ENCODE data around the gene ZNF789.

The ZNF789 gene

DNA sequence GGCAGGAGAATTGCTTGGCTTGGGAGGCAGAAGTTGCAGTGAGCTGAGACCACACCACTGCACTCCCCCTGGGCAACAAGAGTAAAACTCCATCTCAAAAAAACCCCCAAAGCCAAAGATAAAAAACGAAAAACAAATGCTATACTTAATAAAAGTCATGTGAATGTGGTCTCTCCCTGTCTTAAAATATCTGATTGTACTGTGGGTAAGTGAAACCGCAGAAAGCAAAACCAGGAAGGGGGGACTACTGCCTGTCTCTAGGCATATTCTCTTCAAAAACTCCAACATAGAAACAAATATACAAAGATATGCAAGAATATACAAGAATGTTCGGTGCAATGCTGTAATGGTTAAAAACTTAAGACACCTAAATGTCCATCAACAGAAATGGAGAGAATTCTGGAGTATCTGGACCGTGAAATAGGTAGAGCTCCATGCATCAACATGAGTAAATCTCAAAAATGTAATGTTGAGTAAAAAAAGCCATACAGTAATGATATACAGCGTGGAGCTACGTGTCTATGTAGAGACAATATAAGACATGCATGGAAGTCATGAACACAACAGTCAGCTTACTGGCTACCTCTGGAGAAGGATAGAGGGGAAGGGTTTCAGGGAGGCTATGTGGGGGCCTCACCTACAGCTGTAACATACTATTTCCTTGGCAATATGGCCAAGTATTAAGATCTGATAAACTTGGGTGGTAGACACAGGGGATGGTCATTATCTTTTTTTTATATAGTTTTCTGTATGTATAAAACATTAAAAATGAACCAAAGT is 25.3 kb downstream of the ZNF789 start:
- no peaks in the 10 kb centered on the region for H3K9me2 ChIP-seq (ENCODE audit: low read depth, low read length)
- H2AFZ ChIP-seq (ENCODE audit: low read length): no peak overlapping the region
- H4K20me1 ChIP-seq (ENCODE audit: insufficient read depth, low read length): peaks cover 3% of the 10 kb centered on the region; the same call in 1 of the 2 replicates
- H3K9me3 ChIP-seq (ENCODE audit: low read length): peaks cover 12% of the 10 kb centered on the region
- peak overlapping the region; percentile 94 for H3K4me2 ChIP-seq (ENCODE audit: low read length)
- H3K27me3 ChIP-seq (ENCODE audit: insufficient read depth, low read length): no peaks in the 10 kb centered on the region
- H3F3A ChIP-seq (ENCODE audit: insufficient read depth, low read length): no peaks in the 10 kb centered on the region
- no peak for TF ChIP-seq EZH2 (IDR thresholded peaks at IDR 0.05; ENCODE audit: borderline replicate concordance, low read length)
- TF ChIP-seq, protein P1, sequence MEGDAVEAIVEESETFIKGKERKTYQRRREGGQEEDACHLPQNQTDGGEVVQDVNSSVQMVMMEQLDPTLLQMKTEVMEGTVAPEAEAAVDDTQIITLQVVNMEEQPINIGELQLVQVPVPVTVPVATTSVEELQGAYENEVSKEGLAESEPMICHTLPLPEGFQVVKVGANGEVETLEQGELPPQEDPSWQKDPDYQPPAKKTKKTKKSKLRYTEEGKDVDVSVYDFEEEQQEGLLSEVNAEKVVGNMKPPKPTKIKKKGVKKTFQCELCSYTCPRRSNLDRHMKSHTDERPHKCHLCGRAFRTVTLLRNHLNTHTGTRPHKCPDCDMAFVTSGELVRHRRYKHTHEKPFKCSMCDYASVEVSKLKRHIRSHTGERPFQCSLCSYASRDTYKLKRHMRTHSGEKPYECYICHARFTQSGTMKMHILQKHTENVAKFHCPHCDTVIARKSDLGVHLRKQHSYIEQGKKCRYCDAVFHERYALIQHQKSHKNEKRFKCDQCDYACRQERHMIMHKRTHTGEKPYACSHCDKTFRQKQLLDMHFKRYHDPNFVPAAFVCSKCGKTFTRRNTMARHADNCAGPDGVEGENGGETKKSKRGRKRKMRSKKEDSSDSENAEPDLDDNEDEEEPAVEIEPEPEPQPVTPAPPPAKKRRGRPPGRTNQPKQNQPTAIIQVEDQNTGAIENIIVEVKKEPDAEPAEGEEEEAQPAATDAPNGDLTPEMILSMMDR (IDR thresholded peaks at IDR 0.05; ENCODE audit: low read length): no peak
- H3K9ac ChIP-seq (ENCODE audit: low read length): peak overlapping the region; percentile 78
- H3K36me3 ChIP-seq (ENCODE audit: insufficient read depth, low read length): peaks cover 56% of the 10 kb centered on the region
- H3K27ac ChIP-seq (ENCODE audit: low read depth, low read length, poor library complexity, severe bottlenecking): no peak overlapping the region
- H3K79me2 ChIP-seq (ENCODE audit: insufficient read depth, low read length): peaks cover 33% of the 10 kb centered on the region
- H3K4me3 ChIP-seq (ENCODE audit: low read depth, low read length, poor library complexity, severe bottlenecking): peak overlapping the region; percentile 77
- peaks cover 24% of the 10 kb centered on the region for H3K4me1 ChIP-seq (ENCODE audit: insufficient read depth, low read length, severe bottlenecking)

GRCh38 chr7:99498546-99498944 is 25.9 kb downstream of the ZNF789 start:
- H3F3A ChIP-seq (ENCODE audit: insufficient read depth, low read length): no peaks in the 10 kb centered on the region
- H3K9me3 ChIP-seq (ENCODE audit: low read length): peaks cover 10% of the 10 kb centered on the region
- H4K20me1 ChIP-seq (ENCODE audit: insufficient read depth, low read length): peaks cover 3% of the 10 kb centered on the region; the same call in 1 of the 2 replicates
- H3K4me3 ChIP-seq (ENCODE audit: low read depth, low read length, poor library complexity, severe bottlenecking): peak overlapping the region; percentile 77
- H3K4me2 ChIP-seq (ENCODE audit: low read length): peak overlapping the region; percentile 94
- peak overlapping the region; percentile 78 for H3K9ac ChIP-seq (ENCODE audit: low read length)
- peaks cover 33% of the 10 kb centered on the region for H3K79me2 ChIP-seq (ENCODE audit: insufficient read depth, low read length)
- no peaks in the 10 kb centered on the region for H3K9me2 ChIP-seq (ENCODE audit: low read depth, low read length)
- TF ChIP-seq, protein P1 (IDR thresholded peaks at IDR 0.05; ENCODE audit: low read length): no peak
- TF ChIP-seq EZH2 (IDR thresholded peaks at IDR 0.05; ENCODE audit: borderline replicate concordance, low read length): no peak
- H2AFZ ChIP-seq (ENCODE audit: low read length): no peak overlapping the region
- H3K36me3 ChIP-seq (ENCODE audit: insufficient read depth, low read length): peaks cover 50% of the 10 kb centered on the region
- peaks cover 24% of the 10 kb centered on the region for H3K4me1 ChIP-seq (ENCODE audit: insufficient read depth, low read length, severe bottlenecking)
- H3K27me3 ChIP-seq (ENCODE audit: insufficient read depth, low read length): no peaks in the 10 kb centered on the region
- H3K27ac ChIP-seq (ENCODE audit: low read depth, low read length, poor library complexity, severe bottlenecking): no peak overlapping the region

DNA sequence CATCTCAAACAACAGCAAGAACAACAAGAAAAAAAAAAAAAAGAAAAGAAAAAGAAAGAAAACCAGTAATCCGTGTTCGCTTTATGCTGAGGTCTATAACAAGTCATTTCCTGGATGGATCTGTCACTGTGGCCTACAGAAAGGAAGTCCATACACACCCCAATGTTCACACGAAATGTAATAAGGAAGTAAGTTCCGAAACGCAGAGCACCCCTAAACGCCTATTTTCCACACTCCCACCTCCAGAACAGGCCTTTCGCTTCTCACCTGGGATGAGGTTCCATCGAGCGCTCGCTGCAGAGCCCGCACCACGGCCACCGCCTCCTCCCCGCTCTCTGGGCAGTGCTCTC is 26.7 kb downstream of the ZNF789 start:
- no peak overlapping the region for H2AFZ ChIP-seq (ENCODE audit: low read length)
- TF ChIP-seq, protein P1 (IDR thresholded peaks at IDR 0.05; ENCODE audit: low read length): no peak
- no peak for TF ChIP-seq EZH2 (IDR thresholded peaks at IDR 0.05; ENCODE audit: borderline replicate concordance, low read length)
- peak overlapping the region; percentile 94 for H3K4me2 ChIP-seq (ENCODE audit: low read length)
- peak overlapping the region; percentile 77 for H3K4me3 ChIP-seq (ENCODE audit: low read depth, low read length, poor library complexity, severe bottlenecking)
- no peaks in the 10 kb centered on the region for H3F3A ChIP-seq (ENCODE audit: insufficient read depth, low read length)
- H3K36me3 ChIP-seq (ENCODE audit: insufficient read depth, low read length): peaks cover 42% of the 10 kb centered on the region
- peak overlapping the region; percentile 57 for H3K27ac ChIP-seq (ENCODE audit: low read depth, low read length, poor library complexity, severe bottlenecking)
- H3K27me3 ChIP-seq (ENCODE audit: insufficient read depth, low read length): no peaks in the 10 kb centered on the region
- H3K9ac ChIP-seq (ENCODE audit: low read length): peak overlapping the region; percentile 78
- no peaks in the 10 kb centered on the region for H3K9me2 ChIP-seq (ENCODE audit: low read depth, low read length)
- H3K4me1 ChIP-seq (ENCODE audit: insufficient read depth, low read length, severe bottlenecking): peaks cover 28% of the 10 kb centered on the region
- H4K20me1 ChIP-seq (ENCODE audit: insufficient read depth, low read length): peaks cover 3% of the 10 kb centered on the region; the same call in 1 of the 2 replicates
- peaks cover 33% of the 10 kb centered on the region for H3K79me2 ChIP-seq (ENCODE audit: insufficient read depth, low read length)
- peaks cover 2% of the 10 kb centered on the region for H3K9me3 ChIP-seq (ENCODE audit: low read length)

Measured in OCI-LY1 (cell line).